ENCODE data around the gene TRIM69. TPM values are rescaled to one million over a fixed set of nuclear protein-coding genes. Genes with fewer than 3 reads are reported as not detected.

The TRIM69 gene
- total RNA-seq, 1 donor from 2014 or later: 37.2 TPM

DNA sequence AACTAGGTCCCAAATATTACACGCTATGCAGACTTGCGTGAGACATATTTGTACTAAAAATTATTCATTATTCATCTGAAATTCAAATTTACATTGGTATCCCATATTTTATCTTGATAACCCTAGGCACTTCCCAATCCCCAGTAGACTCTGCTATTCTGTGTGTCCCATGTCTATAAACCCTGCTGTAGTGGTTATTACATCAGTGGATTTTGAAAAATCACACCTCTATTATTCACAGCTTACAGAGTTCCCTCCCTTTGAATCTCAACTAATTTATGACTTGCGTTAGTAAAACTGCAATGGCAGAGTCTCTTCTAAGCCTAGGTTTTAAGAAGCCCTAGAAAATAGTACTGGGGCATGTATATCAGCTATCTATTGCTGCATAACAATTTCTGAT is 54.3 kb downstream of the TRIM69 start:
- no peaks in the 10 kb centered on the region for H3K79me2 ChIP-seq (ENCODE audit: insufficient read depth, low read length)
- H3K4me3 Mint-ChIP-seq (ENCODE audit: unreplicated experiment): no peak overlapping the region
- FAIRE-seq: no peak
- no peaks in the 10 kb centered on the region for H3K36me3 Mint-ChIP-seq (ENCODE audit: low read depth, unreplicated experiment)
- no peaks in the 10 kb centered on the region for H4K20me1 ChIP-seq (ENCODE audit: insufficient read depth, low read length)
- no peaks in the 10 kb centered on the region for H3K9me3 Mint-ChIP-seq (ENCODE audit: unreplicated experiment)
- H3K27me3 Mint-ChIP-seq (ENCODE audit: low read depth, unreplicated experiment): peaks cover 7% of the 10 kb centered on the region
- no peak overlapping the region for H3K9ac ChIP-seq (ENCODE audit: low read length)
- H3K27ac ChIP-seq (ENCODE audit: low read depth, low read length): no peak overlapping the region
- no peak for DNase-seq (ENCODE audit: low read depth)
- TF ChIP-seq, protein P1, sequence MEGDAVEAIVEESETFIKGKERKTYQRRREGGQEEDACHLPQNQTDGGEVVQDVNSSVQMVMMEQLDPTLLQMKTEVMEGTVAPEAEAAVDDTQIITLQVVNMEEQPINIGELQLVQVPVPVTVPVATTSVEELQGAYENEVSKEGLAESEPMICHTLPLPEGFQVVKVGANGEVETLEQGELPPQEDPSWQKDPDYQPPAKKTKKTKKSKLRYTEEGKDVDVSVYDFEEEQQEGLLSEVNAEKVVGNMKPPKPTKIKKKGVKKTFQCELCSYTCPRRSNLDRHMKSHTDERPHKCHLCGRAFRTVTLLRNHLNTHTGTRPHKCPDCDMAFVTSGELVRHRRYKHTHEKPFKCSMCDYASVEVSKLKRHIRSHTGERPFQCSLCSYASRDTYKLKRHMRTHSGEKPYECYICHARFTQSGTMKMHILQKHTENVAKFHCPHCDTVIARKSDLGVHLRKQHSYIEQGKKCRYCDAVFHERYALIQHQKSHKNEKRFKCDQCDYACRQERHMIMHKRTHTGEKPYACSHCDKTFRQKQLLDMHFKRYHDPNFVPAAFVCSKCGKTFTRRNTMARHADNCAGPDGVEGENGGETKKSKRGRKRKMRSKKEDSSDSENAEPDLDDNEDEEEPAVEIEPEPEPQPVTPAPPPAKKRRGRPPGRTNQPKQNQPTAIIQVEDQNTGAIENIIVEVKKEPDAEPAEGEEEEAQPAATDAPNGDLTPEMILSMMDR (IDR thresholded peaks at IDR 0.05; ENCODE audit: insufficient read depth, low read depth, low read length): no peak
- no peaks in the 10 kb centered on the region for H3K36me3 ChIP-seq (ENCODE audit: insufficient read depth, low read length)
- H2AFZ ChIP-seq (ENCODE audit: low read depth, low read length): no peak overlapping the region
- H3K4me2 ChIP-seq (ENCODE audit: low read length): no peak overlapping the region
- peaks cover 2% of the 10 kb centered on the region for H3K4me1 Mint-ChIP-seq (ENCODE audit: low read depth, unreplicated experiment)
- no peaks in the 10 kb centered on the region for H3K9me3 ChIP-seq (ENCODE audit: insufficient read depth, low read depth, low read length)
- H3K4me1 ChIP-seq (ENCODE audit: insufficient read depth, low read length): no peaks in the 10 kb centered on the region
- H3K27ac Mint-ChIP-seq (ENCODE audit: unreplicated experiment): no peak overlapping the region
- H3K4me3 ChIP-seq (ENCODE audit: insufficient read depth, low read depth, low read length): no peak overlapping the region
- H3K27me3 ChIP-seq (ENCODE audit: insufficient read depth, low read length): peaks cover 10% of the 10 kb centered on the region

DNA sequence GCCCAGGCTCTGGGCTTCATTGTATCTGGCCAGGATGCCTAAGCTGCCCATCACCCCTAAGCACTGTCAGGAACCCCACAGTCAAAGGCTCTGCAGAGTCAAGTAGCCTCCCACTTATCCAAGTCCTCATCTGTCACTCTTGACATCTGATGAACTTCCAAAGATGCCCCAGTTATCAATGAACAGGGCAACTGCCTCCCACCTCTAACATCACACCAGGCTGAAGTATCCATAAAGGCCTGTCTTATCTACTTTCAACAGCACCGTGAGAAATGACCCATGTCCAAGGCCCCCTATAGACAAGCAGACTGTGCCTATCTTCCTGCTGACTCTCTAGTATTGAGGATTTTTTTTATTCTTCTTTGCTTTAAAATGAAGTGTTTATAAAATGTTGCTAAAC is 56.4 kb downstream of the TRIM69 start:
- FAIRE-seq (no peak), DNase-seq (ENCODE audit: low read depth) (no peak)
- no peak overlapping the region for H3K4me3 ChIP-seq (ENCODE audit: insufficient read depth, low read depth, low read length)
- no peaks in the 10 kb centered on the region for H3K4me1 ChIP-seq (ENCODE audit: insufficient read depth, low read length)
- no peak overlapping the region for H3K4me2 ChIP-seq (ENCODE audit: low read length)
- Mint-ChIP-seq H3K9me3 (ENCODE audit: unreplicated experiment) (no peaks in the 10 kb centered on the region), H3K4me3 (ENCODE audit: unreplicated experiment) (no peak overlapping the region), H3K27me3 (ENCODE audit: low read depth, unreplicated experiment) (peaks cover 5% of the 10 kb centered on the region), H3K4me1 (ENCODE audit: low read depth, unreplicated experiment) (peaks cover 2% of the 10 kb centered on the region), H3K36me3 (ENCODE audit: low read depth, unreplicated experiment) (no peaks in the 10 kb centered on the region), H3K27ac (ENCODE audit: unreplicated experiment) (no peak overlapping the region)
- H3K9me3 ChIP-seq (ENCODE audit: insufficient read depth, low read depth, low read length): no peaks in the 10 kb centered on the region
- H3K36me3 ChIP-seq (ENCODE audit: insufficient read depth, low read length): no peaks in the 10 kb centered on the region
- H2AFZ ChIP-seq (ENCODE audit: low read depth, low read length): no peak overlapping the region
- H3K27ac ChIP-seq (ENCODE audit: low read depth, low read length): no peak overlapping the region
- TF ChIP-seq, protein P1 (IDR thresholded peaks at IDR 0.05; ENCODE audit: insufficient read depth, low read depth, low read length): no peak
- no peak for TF ChIP-seq EZH2 (IDR thresholded peaks at IDR 0.05; ENCODE audit: insufficient read depth, low read length)
- H4K20me1 ChIP-seq (ENCODE audit: insufficient read depth, low read length): no peaks in the 10 kb centered on the region
- no peaks in the 10 kb centered on the region for H3K79me2 ChIP-seq (ENCODE audit: insufficient read depth, low read length)
- H3K27me3 ChIP-seq (ENCODE audit: insufficient read depth, low read length): peaks cover 7% of the 10 kb centered on the region
- H3K9ac ChIP-seq (ENCODE audit: low read length): no peak overlapping the region

DNA sequence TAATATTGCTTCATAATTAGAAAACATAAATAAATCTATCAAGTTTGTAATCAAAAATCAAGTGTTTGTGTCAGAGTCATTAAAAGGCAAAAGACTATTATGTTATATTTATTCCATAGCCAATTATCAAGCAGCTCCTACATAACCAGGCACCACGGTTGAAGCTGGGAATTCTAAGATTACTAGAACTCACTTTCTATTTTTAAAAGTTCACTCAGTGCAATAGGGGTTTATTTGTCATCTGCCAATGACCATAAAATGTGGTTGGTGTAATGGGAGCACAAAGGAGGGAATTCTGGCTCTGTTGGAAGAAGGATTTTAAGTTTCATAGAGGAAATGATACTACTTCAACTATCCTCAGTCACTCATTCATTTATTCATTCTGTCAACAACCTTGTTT is 57.7 kb downstream of the TRIM69 start:
- Mint-ChIP-seq H3K36me3 (ENCODE audit: low read depth, unreplicated experiment) (no peaks in the 10 kb centered on the region), H3K9me3 (ENCODE audit: unreplicated experiment) (no peaks in the 10 kb centered on the region), H3K4me3 (ENCODE audit: unreplicated experiment) (no peak overlapping the region), H3K27ac (ENCODE audit: unreplicated experiment) (no peak overlapping the region), H3K27me3 (ENCODE audit: low read depth, unreplicated experiment) (peaks cover 2% of the 10 kb centered on the region), H3K4me1 (ENCODE audit: low read depth, unreplicated experiment) (peaks cover 2% of the 10 kb centered on the region)
- H3K9ac ChIP-seq (ENCODE audit: low read length): no peak overlapping the region
- DNase-seq (ENCODE audit: low read depth): no peak
- no peak overlapping the region for H2AFZ ChIP-seq (ENCODE audit: low read depth, low read length)
- H4K20me1 ChIP-seq (ENCODE audit: insufficient read depth, low read length): no peaks in the 10 kb centered on the region
- FAIRE-seq: no peak
- no peaks in the 10 kb centered on the region for H3K9me3 ChIP-seq (ENCODE audit: insufficient read depth, low read depth, low read length)
- no peaks in the 10 kb centered on the region for H3K36me3 ChIP-seq (ENCODE audit: insufficient read depth, low read length)
- no peaks in the 10 kb centered on the region for H3K79me2 ChIP-seq (ENCODE audit: insufficient read depth, low read length)
- TF ChIP-seq EZH2 (IDR thresholded peaks at IDR 0.05; ENCODE audit: insufficient read depth, low read length): no peak
- TF ChIP-seq, protein P1 (IDR thresholded peaks at IDR 0.05; ENCODE audit: insufficient read depth, low read depth, low read length): no peak
- peaks cover 6% of the 10 kb centered on the region for H3K27me3 ChIP-seq (ENCODE audit: insufficient read depth, low read length)
- no peak overlapping the region for H3K4me3 ChIP-seq (ENCODE audit: insufficient read depth, low read depth, low read length)
- H3K4me1 ChIP-seq (ENCODE audit: insufficient read depth, low read length): no peaks in the 10 kb centered on the region
- no peak overlapping the region for H3K27ac ChIP-seq (ENCODE audit: low read depth, low read length)
- no peak overlapping the region for H3K4me2 ChIP-seq (ENCODE audit: low read length)

Data from astrocyte (in vitro differentiated cells and primary cell).